Muscle layer of colon (tissue), 2 donors: ENCODE data around the gene EXOC6B.
"Not testable (repeated sequence)": the region's sequence is repeated elsewhere in the genome, so short reads cannot be mapped to it uniquely, and the experiment has no call there.

Experiments used
- H3K27ac ChIP-seq: one replicate; pipeline ENCODE4 v1.7.0; 2013; ENCODE audit warnings: low read depth, mild to moderate bottlenecking, low read length, moderate library complexity
- H3K27me3 ChIP-seq, 2 donors: one replicate each; pipeline ENCODE4 v1.7.0; 2013; ENCODE audit warnings: low read length in 2 of 2, mild to moderate bottlenecking in 2 of 2; ENCODE audit not compliant: insufficient read depth in 2 of 2, control insufficient read depth in 1 of 2
- H3K36me3 ChIP-seq: one replicate; pipeline ENCODE4 v1.7.0; 2013; ENCODE audit warnings: mild to moderate bottlenecking, low read length; ENCODE audit not compliant: insufficient read depth
- H3K4me1 ChIP-seq: one replicate; pipeline ENCODE4 v1.7.0; 2013; ENCODE audit warnings: mild to moderate bottlenecking, low read length; ENCODE audit not compliant: insufficient read depth
- H3K4me3 ChIP-seq, 2 donors: one replicate each; pipeline ENCODE4 v1.7.0; 2013; ENCODE audit warnings: low read length in 2 of 2, low read depth in 1 of 2, mild to moderate bottlenecking in 1 of 2, moderate library complexity in 1 of 2
- H3K9ac ChIP-seq: one replicate; pipeline ENCODE4 v1.7.0; 2013; ENCODE audit warnings: low read length
- H3K9me3 ChIP-seq: one replicate; pipeline ENCODE4 v1.7.0; 2013; ENCODE audit warnings: mild to moderate bottlenecking, low read length
- donor health status: abdominal sarcoma.
- donor health status: Adenocarcinoma of cecum.

Gene EXOC6B

GRCh38 chr2:72665448-72665847 is 160.4 kb downstream of the EXOC6B start:
- Histone ChIP-seq H3K27me3 (no peaks in the 10 kb centered on the region), H3K9me3 (peaks cover 5% of the 10 kb centered on the region), H3K27ac (no peak overlapping the region), H3K4me3 (no peak overlapping the region), H3K36me3 (no peaks in the 10 kb centered on the region), H3K9ac (no peak overlapping the region), H3K4me1 (no peaks in the 10 kb centered on the region)

GRCh38 chr2:72661985-72662384 is 163.8 kb downstream of the EXOC6B start:
- H3K36me3 ChIP-seq: no peaks in the 10 kb centered on the region
- H3K4me1 ChIP-seq: no peaks in the 10 kb centered on the region
- H3K9ac ChIP-seq: no peak overlapping the region
- H3K4me3 ChIP-seq: no peak overlapping the region
- H3K27me3 ChIP-seq: no peaks in the 10 kb centered on the region
- H3K27ac ChIP-seq: no peak overlapping the region
- peaks cover 5% of the 10 kb centered on the region for H3K9me3 ChIP-seq

- Histone ChIP-seq H3K4me1 (no peaks in the 10 kb centered on the region), H3K9me3 (no peaks in the 10 kb centered on the region), H3K27ac (no peak overlapping the region), H3K36me3 (no peaks in the 10 kb centered on the region), H3K27me3 (no peaks in the 10 kb centered on the region), H3K4me3 (no peak overlapping the region), H3K9ac (no peak overlapping the region)
Observed at GRCh38 chr2:72649810-72650209, 176.0 kb downstream of the EXOC6B start.

GRCh38 chr2:72641221-72641620 is 184.6 kb downstream of the EXOC6B start:
- H3K9ac ChIP-seq: not testable (repeated sequence)

GRCh38 chr2:72638600-72639211 is 187.1 kb downstream of the EXOC6B start:
- Histone ChIP-seq H3K9ac (no peak overlapping the region), H3K27me3 (no peaks in the 10 kb centered on the region), H3K9me3 (no peaks in the 10 kb centered on the region), H3K4me1 (no peaks in the 10 kb centered on the region), H3K27ac (no peak overlapping the region), H3K36me3 (no peaks in the 10 kb centered on the region), H3K4me3 (no peak overlapping the region)

More at GRCh38 chr2:72641221-72641620, 184.6 kb downstream of the EXOC6B start:
- H3K9me3 ChIP-seq, H3K36me3 ChIP-seq, H3K4me1 ChIP-seq, H3K4me3 ChIP-seq, H3K27me3 ChIP-seq, H3K27ac ChIP-seq: not testable (repeated sequence)

- Histone ChIP-seq H3K27ac (no peak overlapping the region), H3K4me3 (no peak overlapping the region), H3K27me3 (no peaks in the 10 kb centered on the region)
Observed at GRCh38 chr2:72636210-72636609, 189.6 kb downstream of the EXOC6B start.

GRCh38 chr2:72630767-72631166 is 195.1 kb downstream of the EXOC6B start:
- Histone ChIP-seq H3K4me3 (no peak overlapping the region), H3K9ac (no peak overlapping the region), H3K27ac (no peak overlapping the region), H3K36me3 (no peaks in the 10 kb centered on the region), H3K9me3 (no peaks in the 10 kb centered on the region), H3K27me3 (no peaks in the 10 kb centered on the region), H3K4me1 (no peaks in the 10 kb centered on the region)

More at GRCh38 chr2:72636210-72636609, 189.6 kb downstream of the EXOC6B start:
- Histone ChIP-seq H3K9ac (no peak overlapping the region), H3K4me1 (no peaks in the 10 kb centered on the region), H3K36me3 (no peaks in the 10 kb centered on the region), H3K9me3 (no peaks in the 10 kb centered on the region)

- no peaks in the 10 kb centered on the region for H3K4me1 ChIP-seq
- no peak overlapping the region for H3K27ac ChIP-seq
- H3K36me3 ChIP-seq: no peaks in the 10 kb centered on the region
- no peak overlapping the region for H3K9ac ChIP-seq
- H3K27me3 ChIP-seq: no peaks in the 10 kb centered on the region
- H3K9me3 ChIP-seq: no peaks in the 10 kb centered on the region
- no peak overlapping the region for H3K4me3 ChIP-seq
Observed at GRCh38 chr2:72629062-72629461, 196.8 kb downstream of the EXOC6B start.

- no peaks in the 10 kb centered on the region for H3K36me3 ChIP-seq
- no peak overlapping the region for H3K4me3 ChIP-seq
- H3K9me3 ChIP-seq: no peaks in the 10 kb centered on the region
- H3K27ac ChIP-seq: no peak overlapping the region
- H3K9ac ChIP-seq: no peak overlapping the region
- H3K4me1 ChIP-seq: no peaks in the 10 kb centered on the region
- H3K27me3 ChIP-seq: no peaks in the 10 kb centered on the region
Observed at GRCh38 chr2:72627083-72627482, 198.8 kb downstream of the EXOC6B start.

GRCh38 chr2:72625366-72625765 is 200.5 kb downstream of the EXOC6B start:
- H3K27ac ChIP-seq: no peak overlapping the region
- H3K4me3 ChIP-seq: no peak overlapping the region
- no peaks in the 10 kb centered on the region for H3K4me1 ChIP-seq
- H3K27me3 ChIP-seq: no peaks in the 10 kb centered on the region
- no peak overlapping the region for H3K9ac ChIP-seq
- no peaks in the 10 kb centered on the region for H3K9me3 ChIP-seq
- H3K36me3 ChIP-seq: no peaks in the 10 kb centered on the region

GRCh38 chr2:72623481-72623880 is 202.4 kb downstream of the EXOC6B start:
- no peak overlapping the region for H3K4me3 ChIP-seq
- no peak overlapping the region for H3K9ac ChIP-seq
- no peaks in the 10 kb centered on the region for H3K9me3 ChIP-seq
- no peaks in the 10 kb centered on the region for H3K4me1 ChIP-seq
- no peak overlapping the region for H3K27ac ChIP-seq
- no peaks in the 10 kb centered on the region for H3K27me3 ChIP-seq
- no peaks in the 10 kb centered on the region for H3K36me3 ChIP-seq

GRCh38 chr2:72619626-72620025 is 206.2 kb downstream of the EXOC6B start:
- Histone ChIP-seq H3K27me3 (no peaks in the 10 kb centered on the region), H3K4me3 (no peak overlapping the region), H3K9ac (no peak overlapping the region), H3K36me3 (no peaks in the 10 kb centered on the region), H3K4me1 (no peaks in the 10 kb centered on the region), H3K9me3 (no peaks in the 10 kb centered on the region), H3K27ac (no peak overlapping the region)
